Esophagus muscularis mucosa (tissue), 4 donors: ENCODE measurements around the gene CCDC91.

ENCODE experiments used
- EP300 ChIP-seq: sonication (generic); formaldehyde crosslinking; IDR thresholded peaks from one replicate; pipeline ENCODE4 v1.6.1; 2017; ENCODE audit warnings: antibody characterized with exemption
- POLR2A ChIP-seq: fragments of 450-650 bp; IDR thresholded peaks from one replicate; pipeline ENCODE4 v1.6.1; 2017; ENCODE audit warnings: antibody characterized with exemption, moderate library complexity, mild to moderate bottlenecking, low read depth
- POLR2AphosphoS5 ChIP-seq, 2 donors: sonication (generic); formaldehyde crosslinking; IDR thresholded peaks; one replicate each; pipeline ENCODE4 v1.6.1; 2017; ENCODE audit warnings: antibody characterized with exemption in 2 of 2
- TF ChIP-seq, protein P1 (sequence below), 3 experiments: fragments of 200-600 bp in 2 of 3; fragments of 450-650 bp in 1 of 3; sonication (generic) in 2 of 3; IDR thresholded peaks; one replicate each; pipeline ENCODE4 v1.5.1; 2017 to 2019; ENCODE audit warnings: antibody characterized with exemption in 3 of 3, mild to moderate bottlenecking in 2 of 3, moderate library complexity in 1 of 3

DNA sequence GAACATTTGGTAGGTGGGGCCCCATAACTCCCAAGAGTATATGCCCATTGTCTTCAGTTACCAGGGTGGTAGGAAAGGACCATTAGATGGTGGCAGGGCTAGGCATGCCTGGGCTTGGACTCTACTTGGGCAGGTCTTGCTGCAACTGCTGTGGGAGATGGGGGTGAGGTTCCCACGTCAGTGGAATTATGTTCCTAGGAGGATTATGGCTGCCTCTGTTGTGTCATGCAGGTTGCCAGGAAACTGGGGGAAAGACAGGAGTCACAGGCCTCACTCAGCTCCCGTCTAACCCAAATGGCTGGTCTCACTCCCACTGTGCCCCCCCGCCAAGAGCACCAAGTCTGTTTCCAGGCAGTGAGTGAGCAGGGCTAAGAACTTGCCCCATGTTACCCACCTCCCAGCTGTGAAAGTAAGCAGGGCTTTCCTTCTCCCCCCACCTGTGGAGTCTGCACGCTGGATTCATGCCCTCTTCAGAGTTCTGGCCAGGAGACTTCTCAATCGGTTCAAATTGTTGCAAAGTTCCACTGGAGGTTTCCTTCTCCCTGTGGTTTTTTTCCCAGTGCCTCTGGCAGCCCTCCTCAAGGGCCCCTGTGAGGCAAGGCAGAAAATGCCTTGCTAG, 337.5 kb downstream of the CCDC91 start:
- TF ChIP-seq, protein P1, sequence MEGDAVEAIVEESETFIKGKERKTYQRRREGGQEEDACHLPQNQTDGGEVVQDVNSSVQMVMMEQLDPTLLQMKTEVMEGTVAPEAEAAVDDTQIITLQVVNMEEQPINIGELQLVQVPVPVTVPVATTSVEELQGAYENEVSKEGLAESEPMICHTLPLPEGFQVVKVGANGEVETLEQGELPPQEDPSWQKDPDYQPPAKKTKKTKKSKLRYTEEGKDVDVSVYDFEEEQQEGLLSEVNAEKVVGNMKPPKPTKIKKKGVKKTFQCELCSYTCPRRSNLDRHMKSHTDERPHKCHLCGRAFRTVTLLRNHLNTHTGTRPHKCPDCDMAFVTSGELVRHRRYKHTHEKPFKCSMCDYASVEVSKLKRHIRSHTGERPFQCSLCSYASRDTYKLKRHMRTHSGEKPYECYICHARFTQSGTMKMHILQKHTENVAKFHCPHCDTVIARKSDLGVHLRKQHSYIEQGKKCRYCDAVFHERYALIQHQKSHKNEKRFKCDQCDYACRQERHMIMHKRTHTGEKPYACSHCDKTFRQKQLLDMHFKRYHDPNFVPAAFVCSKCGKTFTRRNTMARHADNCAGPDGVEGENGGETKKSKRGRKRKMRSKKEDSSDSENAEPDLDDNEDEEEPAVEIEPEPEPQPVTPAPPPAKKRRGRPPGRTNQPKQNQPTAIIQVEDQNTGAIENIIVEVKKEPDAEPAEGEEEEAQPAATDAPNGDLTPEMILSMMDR (IDR thresholded peaks at IDR 0.05), result no peak
- TF ChIP-seq POLR2A, result no peak
- TF ChIP-seq POLR2AphosphoS5 (IDR thresholded peaks at IDR 0.05), result no peak
- no peak for TF ChIP-seq EP300
